WTC11 (cell line): ENCODE results near the gene WNT5B. TPM values are rescaled to one million over a fixed set of nuclear protein-coding genes. Genes with fewer than 3 reads are reported as not detected.

Experiments used
- ATAC-seq: fragments of 200-7000 bp; cut with Tn5 transposase; 2 replicates; pipeline ENCODE4 v1.10.0; 2021; ENCODE audit warnings: mild to moderate bottlenecking, moderate library complexity
- CTCF ChIA-PET: fragments of 300-600 bp; sonication (Branson Sonifier 250); formaldehyde crosslinking; loops from one replicate; lab custom pipeline; 2021; ENCODE audit warnings: antibody characterized with exemption; lab: Charles Lee
- POLR2A ChIA-PET: fragments of 350-600 bp; sonication (Branson Sonifier 250); formaldehyde crosslinking; loops from one replicate; lab custom pipeline; 2021; ENCODE audit warnings: antibody characterized with exemption; lab: Charles Lee
- DNase-seq: peaks from one replicate; pipeline ENCODE4 v3.0.0; 2021; ENCODE audit warnings: low spot score
- H3K27ac Mint-ChIP-seq: 2 replicates; pipeline ENCODE4 v1.8.0; 2021; ENCODE audit warnings: mixed read lengths
- H3K27me3 Mint-ChIP-seq: 2 replicates; pipeline ENCODE4 v1.8.0; 2021; ENCODE audit warnings: low read depth, mild to moderate bottlenecking, moderate library complexity, mixed read lengths
- H3K36me3 Mint-ChIP-seq: 2 replicates; pipeline ENCODE4 v1.8.0; 2021; ENCODE audit warnings: mixed read lengths
- H3K4me1 Mint-ChIP-seq: 2 replicates; pipeline ENCODE4 v1.8.0; 2022; ENCODE audit warnings: mixed read lengths
- H3K4me3 Mint-ChIP-seq: 2 replicates; pipeline ENCODE4 v1.8.0; 2021; ENCODE audit warnings: mild to moderate bottlenecking, moderate library complexity, mixed read lengths
- H3K9me3 Mint-ChIP-seq: 2 replicates; pipeline ENCODE4 v1.8.0; 2021; ENCODE audit warnings: mixed read lengths
- FOXK1 ChIP-seq: sonication (generic); formaldehyde crosslinking; IDR thresholded peaks from 2 replicates; pipeline ENCODE4 v1.8.0; 2022; ENCODE audit warnings: mild to moderate bottlenecking, moderate library complexity, missing genetic modification reagents
- JAZF1 ChIP-seq: fragments of 250-450 bp; sonication (Bioruptor Pico); IDR thresholded peaks from 2 replicates; pipeline ENCODE4 v1.9.0; 2021; ENCODE audit warnings: moderate library complexity, mild to moderate bottlenecking, inconsistent platforms
- NFATC4 ChIP-seq: fragments of 250-450 bp; sonication (Bioruptor Pico); IDR thresholded peaks from 2 replicates; pipeline ENCODE4 v1.9.0; 2021; ENCODE audit warnings: mild to moderate bottlenecking
- RORB ChIP-seq: fragments of 250-450 bp; sonication (Bioruptor Pico); IDR thresholded peaks from 2 replicates; pipeline ENCODE4 v1.9.0; 2021; ENCODE audit warnings: mild to moderate bottlenecking
- ZNF416 ChIP-seq: fragments of 250-450 bp; sonication (Bioruptor Pico); IDR thresholded peaks from 2 replicates; pipeline ENCODE4 v1.9.0; 2021; ENCODE audit warnings: mild to moderate bottlenecking, inconsistent platforms
- total RNA-seq: library from RNA; stranded (reverse); gene quantifications from 3 replicates; pipeline ENCODE4 v1.2.3, GENCODE V29; 2021
- TF ChIP-seq, protein P1 (sequence below): sonication (generic); formaldehyde crosslinking; IDR thresholded peaks from 2 replicates; pipeline ENCODE4 v1.8.0; 2023; ENCODE audit warnings: missing genetic modification reagents, mild to moderate bottlenecking, borderline replicate concordance
- TF ChIP-seq, protein P2 (sequence below): sonication (generic); formaldehyde crosslinking; IDR thresholded peaks from 2 replicates; pipeline ENCODE4 v1.8.1; 2023; ENCODE audit warnings: mild to moderate bottlenecking, missing genetic modification reagents, borderline replicate concordance
- TF ChIP-seq, protein P3 (sequence below): sonication (generic); formaldehyde crosslinking; IDR thresholded peaks from 2 replicates; pipeline ENCODE4 v1.8.0; 2023; ENCODE audit warnings: missing genetic modification reagents
- TF ChIP-seq, protein P4 (sequence below): fragments of 250-450 bp; sonication (Bioruptor Pico); IDR thresholded peaks from 2 replicates; pipeline ENCODE4 v1.9.0; 2021; ENCODE audit warnings: mild to moderate bottlenecking, borderline replicate concordance
- TF ChIP-seq, protein P5 (sequence below): fragments of 250-450 bp; sonication (Bioruptor Pico); IDR thresholded peaks from 2 replicates; pipeline ENCODE4 v2.1.2; 2022; ENCODE audit warnings: mild to moderate bottlenecking, moderate library complexity
- TF ChIP-seq, protein P6 (sequence below): sonication (generic); formaldehyde crosslinking; IDR thresholded peaks from 2 replicates; pipeline ENCODE4 v1.8.1; 2022; ENCODE audit warnings: low read depth, missing genetic modification reagents, borderline replicate concordance
- TF ChIP-seq, protein P7 (sequence below): sonication (generic); formaldehyde crosslinking; IDR thresholded peaks from 2 replicates; pipeline ENCODE4 v1.8.1; 2023; ENCODE audit warnings: mild to moderate bottlenecking, missing genetic modification reagents, moderate library complexity

Gene WNT5B
- total RNA-seq, 1 experiment from 2014 or later, result 4.5 TPM

DNA sequence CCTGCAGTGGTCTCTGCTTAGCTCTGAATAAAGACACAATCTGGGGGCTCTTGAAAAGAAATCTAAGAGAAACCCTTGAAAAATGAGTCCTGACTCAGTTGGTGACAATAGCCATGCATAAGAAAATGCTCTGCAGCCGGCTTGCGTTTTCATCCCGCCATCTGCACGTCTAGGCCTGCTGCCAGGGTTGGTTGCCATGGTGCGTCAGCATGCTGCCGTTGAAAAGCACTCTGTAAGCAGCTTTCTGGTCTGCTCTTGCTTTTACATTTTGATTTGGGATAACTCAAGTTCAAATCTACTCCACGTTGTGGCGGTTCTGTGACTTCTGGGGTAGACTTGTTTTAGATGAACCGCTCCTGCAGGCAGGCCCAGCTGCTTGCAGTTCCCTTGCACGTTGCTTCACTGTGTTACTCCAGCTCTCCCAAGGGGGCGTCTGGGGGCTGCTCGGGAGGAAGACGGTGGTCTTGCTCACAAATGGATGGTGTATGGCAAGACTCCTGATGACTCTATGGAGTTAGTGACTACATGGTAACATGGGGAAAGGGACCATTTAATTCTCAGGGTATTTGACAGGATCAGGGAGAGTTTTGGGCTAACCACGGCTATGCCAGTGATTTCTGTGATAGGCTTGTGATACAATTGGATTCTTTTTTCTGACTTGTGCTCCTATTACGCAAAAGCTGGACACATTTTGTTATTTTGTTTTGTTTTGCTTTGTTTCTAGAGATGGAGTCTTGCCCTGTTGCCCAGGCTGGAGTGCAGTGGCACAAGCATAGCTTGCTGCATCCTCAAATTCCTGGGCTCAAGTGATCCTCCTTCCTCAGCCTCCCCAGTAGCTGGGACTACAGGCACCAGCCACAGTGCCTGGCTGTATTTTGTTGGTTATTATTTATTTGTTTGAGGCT lies 15.8 kb downstream of the WNT5B start:
- H3K4me3 Mint-ChIP-seq, result no peak overlapping the region
- ChIA-PET POLR2A (no interaction called here), CTCF (interaction anchor here (2.2 to 3.4 kb wide), 5 partner anchors 8 to 295 kb away, joined by 6 to 21 read pairs (median 14); no protein-coding TSS in a partner anchor)
- ATAC-seq, result peak; percentile 30; the same call in 1 of the 2 replicates
- no peaks in the 10 kb centered on the region for H3K36me3 Mint-ChIP-seq
- no peaks in the 10 kb centered on the region for H3K27me3 Mint-ChIP-seq
- H3K4me1 Mint-ChIP-seq, result 0 out of 2 replicates have a peak, but pooled peaks cover under 1% of the 10 kb centered on the region
- no peak for TF ChIP-seq FOXK1 (CRISPR knock-in tag)
- TF ChIP-seq, protein P1, sequence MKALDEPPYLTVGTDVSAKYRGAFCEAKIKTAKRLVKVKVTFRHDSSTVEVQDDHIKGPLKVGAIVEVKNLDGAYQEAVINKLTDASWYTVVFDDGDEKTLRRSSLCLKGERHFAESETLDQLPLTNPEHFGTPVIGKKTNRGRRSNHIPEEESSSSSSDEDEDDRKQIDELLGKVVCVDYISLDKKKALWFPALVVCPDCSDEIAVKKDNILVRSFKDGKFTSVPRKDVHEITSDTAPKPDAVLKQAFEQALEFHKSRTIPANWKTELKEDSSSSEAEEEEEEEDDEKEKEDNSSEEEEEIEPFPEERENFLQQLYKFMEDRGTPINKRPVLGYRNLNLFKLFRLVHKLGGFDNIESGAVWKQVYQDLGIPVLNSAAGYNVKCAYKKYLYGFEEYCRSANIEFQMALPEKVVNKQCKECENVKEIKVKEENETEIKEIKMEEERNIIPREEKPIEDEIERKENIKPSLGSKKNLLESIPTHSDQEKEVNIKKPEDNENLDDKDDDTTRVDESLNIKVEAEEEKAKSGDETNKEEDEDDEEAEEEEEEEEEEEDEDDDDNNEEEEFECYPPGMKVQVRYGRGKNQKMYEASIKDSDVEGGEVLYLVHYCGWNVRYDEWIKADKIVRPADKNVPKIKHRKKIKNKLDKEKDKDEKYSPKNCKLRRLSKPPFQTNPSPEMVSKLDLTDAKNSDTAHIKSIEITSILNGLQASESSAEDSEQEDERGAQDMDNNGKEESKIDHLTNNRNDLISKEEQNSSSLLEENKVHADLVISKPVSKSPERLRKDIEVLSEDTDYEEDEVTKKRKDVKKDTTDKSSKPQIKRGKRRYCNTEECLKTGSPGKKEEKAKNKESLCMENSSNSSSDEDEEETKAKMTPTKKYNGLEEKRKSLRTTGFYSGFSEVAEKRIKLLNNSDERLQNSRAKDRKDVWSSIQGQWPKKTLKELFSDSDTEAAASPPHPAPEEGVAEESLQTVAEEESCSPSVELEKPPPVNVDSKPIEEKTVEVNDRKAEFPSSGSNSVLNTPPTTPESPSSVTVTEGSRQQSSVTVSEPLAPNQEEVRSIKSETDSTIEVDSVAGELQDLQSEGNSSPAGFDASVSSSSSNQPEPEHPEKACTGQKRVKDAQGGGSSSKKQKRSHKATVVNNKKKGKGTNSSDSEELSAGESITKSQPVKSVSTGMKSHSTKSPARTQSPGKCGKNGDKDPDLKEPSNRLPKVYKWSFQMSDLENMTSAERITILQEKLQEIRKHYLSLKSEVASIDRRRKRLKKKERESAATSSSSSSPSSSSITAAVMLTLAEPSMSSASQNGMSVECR (CRISPR knock-in tag), result no peak
- no peak for TF ChIP-seq ZNF416
- TF ChIP-seq NFATC4 (CRISPR knock-in tag), result no peak
- TF ChIP-seq, protein P2, sequence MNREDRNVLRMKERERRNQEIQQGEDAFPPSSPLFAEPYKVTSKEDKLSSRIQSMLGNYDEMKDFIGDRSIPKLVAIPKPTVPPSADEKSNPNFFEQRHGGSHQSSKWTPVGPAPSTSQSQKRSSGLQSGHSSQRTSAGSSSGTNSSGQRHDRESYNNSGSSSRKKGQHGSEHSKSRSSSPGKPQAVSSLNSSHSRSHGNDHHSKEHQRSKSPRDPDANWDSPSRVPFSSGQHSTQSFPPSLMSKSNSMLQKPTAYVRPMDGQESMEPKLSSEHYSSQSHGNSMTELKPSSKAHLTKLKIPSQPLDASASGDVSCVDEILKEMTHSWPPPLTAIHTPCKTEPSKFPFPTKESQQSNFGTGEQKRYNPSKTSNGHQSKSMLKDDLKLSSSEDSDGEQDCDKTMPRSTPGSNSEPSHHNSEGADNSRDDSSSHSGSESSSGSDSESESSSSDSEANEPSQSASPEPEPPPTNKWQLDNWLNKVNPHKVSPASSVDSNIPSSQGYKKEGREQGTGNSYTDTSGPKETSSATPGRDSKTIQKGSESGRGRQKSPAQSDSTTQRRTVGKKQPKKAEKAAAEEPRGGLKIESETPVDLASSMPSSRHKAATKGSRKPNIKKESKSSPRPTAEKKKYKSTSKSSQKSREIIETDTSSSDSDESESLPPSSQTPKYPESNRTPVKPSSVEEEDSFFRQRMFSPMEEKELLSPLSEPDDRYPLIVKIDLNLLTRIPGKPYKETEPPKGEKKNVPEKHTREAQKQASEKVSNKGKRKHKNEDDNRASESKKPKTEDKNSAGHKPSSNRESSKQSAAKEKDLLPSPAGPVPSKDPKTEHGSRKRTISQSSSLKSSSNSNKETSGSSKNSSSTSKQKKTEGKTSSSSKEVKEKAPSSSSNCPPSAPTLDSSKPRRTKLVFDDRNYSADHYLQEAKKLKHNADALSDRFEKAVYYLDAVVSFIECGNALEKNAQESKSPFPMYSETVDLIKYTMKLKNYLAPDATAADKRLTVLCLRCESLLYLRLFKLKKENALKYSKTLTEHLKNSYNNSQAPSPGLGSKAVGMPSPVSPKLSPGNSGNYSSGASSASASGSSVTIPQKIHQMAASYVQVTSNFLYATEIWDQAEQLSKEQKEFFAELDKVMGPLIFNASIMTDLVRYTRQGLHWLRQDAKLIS (CRISPR knock-in tag), result no peak
- TF ChIP-seq, protein P3, sequence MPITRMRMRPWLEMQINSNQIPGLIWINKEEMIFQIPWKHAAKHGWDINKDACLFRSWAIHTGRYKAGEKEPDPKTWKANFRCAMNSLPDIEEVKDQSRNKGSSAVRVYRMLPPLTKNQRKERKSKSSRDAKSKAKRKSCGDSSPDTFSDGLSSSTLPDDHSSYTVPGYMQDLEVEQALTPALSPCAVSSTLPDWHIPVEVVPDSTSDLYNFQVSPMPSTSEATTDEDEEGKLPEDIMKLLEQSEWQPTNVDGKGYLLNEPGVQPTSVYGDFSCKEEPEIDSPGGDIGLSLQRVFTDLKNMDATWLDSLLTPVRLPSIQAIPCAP (CRISPR knock-in tag), result no peak
- TF ChIP-seq JAZF1 (CRISPR knock-in tag), result no peak
- TF ChIP-seq, protein P4, sequence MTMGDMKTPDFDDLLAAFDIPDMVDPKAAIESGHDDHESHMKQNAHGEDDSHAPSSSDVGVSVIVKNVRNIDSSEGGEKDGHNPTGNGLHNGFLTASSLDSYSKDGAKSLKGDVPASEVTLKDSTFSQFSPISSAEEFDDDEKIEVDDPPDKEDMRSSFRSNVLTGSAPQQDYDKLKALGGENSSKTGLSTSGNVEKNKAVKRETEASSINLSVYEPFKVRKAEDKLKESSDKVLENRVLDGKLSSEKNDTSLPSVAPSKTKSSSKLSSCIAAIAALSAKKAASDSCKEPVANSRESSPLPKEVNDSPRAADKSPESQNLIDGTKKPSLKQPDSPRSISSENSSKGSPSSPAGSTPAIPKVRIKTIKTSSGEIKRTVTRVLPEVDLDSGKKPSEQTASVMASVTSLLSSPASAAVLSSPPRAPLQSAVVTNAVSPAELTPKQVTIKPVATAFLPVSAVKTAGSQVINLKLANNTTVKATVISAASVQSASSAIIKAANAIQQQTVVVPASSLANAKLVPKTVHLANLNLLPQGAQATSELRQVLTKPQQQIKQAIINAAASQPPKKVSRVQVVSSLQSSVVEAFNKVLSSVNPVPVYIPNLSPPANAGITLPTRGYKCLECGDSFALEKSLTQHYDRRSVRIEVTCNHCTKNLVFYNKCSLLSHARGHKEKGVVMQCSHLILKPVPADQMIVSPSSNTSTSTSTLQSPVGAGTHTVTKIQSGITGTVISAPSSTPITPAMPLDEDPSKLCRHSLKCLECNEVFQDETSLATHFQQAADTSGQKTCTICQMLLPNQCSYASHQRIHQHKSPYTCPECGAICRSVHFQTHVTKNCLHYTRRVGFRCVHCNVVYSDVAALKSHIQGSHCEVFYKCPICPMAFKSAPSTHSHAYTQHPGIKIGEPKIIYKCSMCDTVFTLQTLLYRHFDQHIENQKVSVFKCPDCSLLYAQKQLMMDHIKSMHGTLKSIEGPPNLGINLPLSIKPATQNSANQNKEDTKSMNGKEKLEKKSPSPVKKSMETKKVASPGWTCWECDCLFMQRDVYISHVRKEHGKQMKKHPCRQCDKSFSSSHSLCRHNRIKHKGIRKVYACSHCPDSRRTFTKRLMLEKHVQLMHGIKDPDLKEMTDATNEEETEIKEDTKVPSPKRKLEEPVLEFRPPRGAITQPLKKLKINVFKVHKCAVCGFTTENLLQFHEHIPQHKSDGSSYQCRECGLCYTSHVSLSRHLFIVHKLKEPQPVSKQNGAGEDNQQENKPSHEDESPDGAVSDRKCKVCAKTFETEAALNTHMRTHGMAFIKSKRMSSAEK (CRISPR knock-in tag), result no peak
- TF ChIP-seq, protein P5, sequence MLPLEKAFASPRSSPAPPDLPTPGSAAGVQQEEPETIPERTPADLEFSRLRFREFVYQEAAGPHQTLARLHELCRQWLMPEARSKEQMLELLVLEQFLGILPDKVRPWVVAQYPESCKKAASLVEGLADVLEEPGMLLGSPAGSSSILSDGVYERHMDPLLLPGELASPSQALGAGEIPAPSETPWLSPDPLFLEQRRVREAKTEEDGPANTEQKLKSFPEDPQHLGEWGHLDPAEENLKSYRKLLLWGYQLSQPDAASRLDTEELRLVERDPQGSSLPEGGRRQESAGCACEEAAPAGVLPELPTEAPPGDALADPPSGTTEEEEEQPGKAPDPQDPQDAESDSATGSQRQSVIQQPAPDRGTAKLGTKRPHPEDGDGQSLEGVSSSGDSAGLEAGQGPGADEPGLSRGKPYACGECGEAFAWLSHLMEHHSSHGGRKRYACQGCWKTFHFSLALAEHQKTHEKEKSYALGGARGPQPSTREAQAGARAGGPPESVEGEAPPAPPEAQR (CRISPR knock-in tag), result no peak
- TF ChIP-seq, protein P6, sequence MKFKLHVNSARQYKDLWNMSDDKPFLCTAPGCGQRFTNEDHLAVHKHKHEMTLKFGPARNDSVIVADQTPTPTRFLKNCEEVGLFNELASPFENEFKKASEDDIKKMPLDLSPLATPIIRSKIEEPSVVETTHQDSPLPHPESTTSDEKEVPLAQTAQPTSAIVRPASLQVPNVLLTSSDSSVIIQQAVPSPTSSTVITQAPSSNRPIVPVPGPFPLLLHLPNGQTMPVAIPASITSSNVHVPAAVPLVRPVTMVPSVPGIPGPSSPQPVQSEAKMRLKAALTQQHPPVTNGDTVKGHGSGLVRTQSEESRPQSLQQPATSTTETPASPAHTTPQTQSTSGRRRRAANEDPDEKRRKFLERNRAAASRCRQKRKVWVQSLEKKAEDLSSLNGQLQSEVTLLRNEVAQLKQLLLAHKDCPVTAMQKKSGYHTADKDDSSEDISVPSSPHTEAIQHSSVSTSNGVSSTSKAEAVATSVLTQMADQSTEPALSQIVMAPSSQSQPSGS (CRISPR knock-in tag), result no peak
- no peak for TF ChIP-seq RORB (CRISPR knock-in tag)
- TF ChIP-seq, protein P7, sequence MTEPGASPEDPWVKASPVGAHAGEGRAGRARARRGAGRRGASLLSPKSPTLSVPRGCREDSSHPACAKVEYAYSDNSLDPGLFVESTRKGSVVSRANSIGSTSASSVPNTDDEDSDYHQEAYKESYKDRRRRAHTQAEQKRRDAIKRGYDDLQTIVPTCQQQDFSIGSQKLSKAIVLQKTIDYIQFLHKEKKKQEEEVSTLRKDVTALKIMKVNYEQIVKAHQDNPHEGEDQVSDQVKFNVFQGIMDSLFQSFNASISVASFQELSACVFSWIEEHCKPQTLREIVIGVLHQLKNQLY, result no peak
- no peak for DNase-seq
- H3K27ac Mint-ChIP-seq, result no peak overlapping the region
- H3K9me3 Mint-ChIP-seq, result no peaks in the 10 kb centered on the region
